Ovary (tissue), 9 donors: Measurements from ENCODE around the gene CTNNA3. TPM values are rescaled to one million over a fixed set of nuclear protein-coding genes. Genes with fewer than 3 reads are reported as not detected.

Experiments
- DNase-seq, 5 donors: peaks; one replicate each; pipeline ENCODE4 v3.0.0-alpha.2; 2019 to 2020
- H3K27ac ChIP-seq, 2 donors: fragments of 200-600 bp; one replicate each; pipeline versions ENCODE4 v1.5.1 to v1.8.0; 2019 to 2022
- H3K27me3 ChIP-seq: fragments of 200-600 bp; one replicate; pipeline ENCODE4 v1.8.0; 2022
- H3K36me3 ChIP-seq: fragments of 200-600 bp; sonication (generic); one replicate; pipeline ENCODE4 v1.5.1; 2019
- H3K4me1 ChIP-seq: one replicate; pipeline ENCODE4 v1.8.1; 2013; ENCODE audit warnings: mild to moderate bottlenecking, moderate library complexity; ENCODE audit not compliant: insufficient read depth
- H3K4me3 ChIP-seq: fragments of 200-600 bp; sonication (generic); one replicate; pipeline ENCODE4 v1.5.1; 2017
- H3K9me3 ChIP-seq, 2 donors: fragments of 200-600 bp in 1 of 2; sonication (generic) in 1 of 2; one replicate each; pipeline versions ENCODE4 v1.5.1 to v1.8.1; 2013 to 2019; ENCODE audit warnings: mild to moderate bottlenecking in 1 of 2, moderate library complexity in 1 of 2
- CTCF ChIP-seq, 3 donors: fragments of 450-650 bp in 2 of 3; fragments of 200-600 bp in 1 of 3; IDR thresholded peaks; one replicate each; pipeline versions ENCODE4 v1.5.1 to v1.8.0; 2016 to 2022; ENCODE audit warnings: antibody characterized with exemption in 3 of 3, mild to moderate bottlenecking in 1 of 3
- EP300 ChIP-seq: sonication (generic); formaldehyde crosslinking; IDR thresholded peaks from one replicate; pipeline ENCODE4 v1.6.1; 2017; ENCODE audit warnings: antibody characterized with exemption
- POLR2A ChIP-seq: fragments of 450-650 bp; IDR thresholded peaks from one replicate; pipeline ENCODE4 v1.6.1; 2017; ENCODE audit warnings: antibody characterized with exemption, mild to moderate bottlenecking, moderate library complexity
- WGBS, 3 donors: extraction: QIAGEN DNeasy Blood & Tissue Kit in 1 of 3; methylation state at CpG; one replicate each; pipeline versions ENCODE4 v1.1.5 to v1.1.7; 2013 to 2017; 5-methylcytosine and 5-hydroxymethylcytosine counted together
- intact Hi-C, 4 donors: fragments of 100-400 bp; cut with DNase I; formaldehyde crosslinking; loops; one replicate each; pipeline versions ENCODE4 v1.11.0 to v1.15.1; 2022 to 2023
- polyA plus RNA-seq, 2 donors: library from polyadenylated mRNA; stranded (reverse); fragments of 200-250 nt in 1 of 2; fragments of 350-450 nt in 1 of 2; fragmentation: Illumina TruSeq in 1 of 2; extraction: RNeasy Lipid Tissue Mini Kit (QIAGEN cat#74804) in 1 of 2; gene quantifications; one replicate each; pipeline ENCODE4 v1.2.3, GENCODE V29; 2013 to 2014
- total RNA-seq, 7 donors: library from RNA; depleted of rRNA in 2 of 7; stranded (reverse); fragments of >200 nt in 2 of 7; fragmentation: NEBNext Ultra II Directional in 3 of 7; extraction: Animal tissue kit (Norgen Biotek cat#: 25700) in 3 of 7; gene quantifications; one replicate each; pipeline versions ENCODE4 v1.1.0 to v1.2.4, GENCODE V29; 2016 to 2023
- donor health status: DM: no; HTN: no; CAD: no; lungs with moderate emphysema.
- donor health status: DM: no; HTN: no; CAD: no.
- donor health status: Bipolar disorder and iron deficiency.
- donor health status: DM: yes; HTN: yes; CAD: no.
- donor health status: DM: no; HTN: no; CAD: no.
- donor health status: DM: yes; HTN: yes; CAD: no.

The CTNNA3 gene
- total and polyA plus RNA-seq, 9 donors, result 1.9 to 9.7 (median 4.0) TPM

- no peak for DNase-seq
- Histone ChIP-seq H3K4me3 (no peak overlapping the region), H3K9me3 (no peaks in the 10 kb centered on the region), H3K36me3 (no peaks in the 10 kb centered on the region), H3K27me3 (no peaks in the 10 kb centered on the region), H3K27ac (no peak overlapping the region), H3K4me1 (no peaks in the 10 kb centered on the region)
- TF ChIP-seq CTCF (IDR thresholded peaks at IDR 0.05) (no peak), EP300 (no peak), POLR2A (no peak)
- intact Hi-C loops, result no loop called here
These were observed 1467.1 kb downstream of the CTNNA3 start for GRCh38 chr10:66228887-66229286.

GRCh38 chr10:66223656-66224055 lies 1472.3 kb downstream of the CTNNA3 start:
- 76 to 86% (median 86%) methylated on average over 1 of the region's 1 CpG for WGBS, 3 donors
- no peaks in the 10 kb centered on the region for H3K9me3 ChIP-seq
- intact Hi-C loops, result no loop called here
- no peaks in the 10 kb centered on the region for H3K27me3 ChIP-seq
- DNase-seq, result no peak
- TF ChIP-seq CTCF (IDR thresholded peaks at IDR 0.05), result no peak
- TF ChIP-seq POLR2A, result no peak
- TF ChIP-seq EP300, result no peak
- H3K4me1 ChIP-seq, result no peaks in the 10 kb centered on the region
- no peaks in the 10 kb centered on the region for H3K36me3 ChIP-seq
- no peak overlapping the region for H3K4me3 ChIP-seq
- no peak overlapping the region for H3K27ac ChIP-seq

GRCh38 chr10:66222462-66223046 lies 1473.4 kb downstream of the CTNNA3 start:
- H3K36me3 ChIP-seq, result no peaks in the 10 kb centered on the region
- no peaks in the 10 kb centered on the region for H3K4me1 ChIP-seq
- no peak overlapping the region for H3K4me3 ChIP-seq
- 32 to 59% (median 37%) methylated on average over 3 of the region's 3 CpGs for WGBS, 3 donors
- no peak for DNase-seq
- no peak for TF ChIP-seq POLR2A
- no peak for TF ChIP-seq EP300
- TF ChIP-seq CTCF (IDR thresholded peaks at IDR 0.05), result no peak
- no peaks in the 10 kb centered on the region for H3K9me3 ChIP-seq
- no peak overlapping the region for H3K27ac ChIP-seq
- H3K27me3 ChIP-seq, result no peaks in the 10 kb centered on the region
- intact Hi-C loops, result no loop called here

GRCh38 chr10:66218981-66219587 lies 1476.9 kb downstream of the CTNNA3 start:
- no peaks in the 10 kb centered on the region for H3K4me1 ChIP-seq
- no peak overlapping the region for H3K4me3 ChIP-seq
- no peak overlapping the region for H3K27ac ChIP-seq
- H3K36me3 ChIP-seq, result no peaks in the 10 kb centered on the region
- intact Hi-C loops, result no loop called here
- DNase-seq, result no peak
- 72 to 80% (median 74%) methylated on average over 5 of the region's 5 CpGs for WGBS, 3 donors
- H3K9me3 ChIP-seq, result no peaks in the 10 kb centered on the region
- TF ChIP-seq CTCF (IDR thresholded peaks at IDR 0.05) (no peak), POLR2A (no peak), EP300 (no peak)
- no peaks in the 10 kb centered on the region for H3K27me3 ChIP-seq
